ENCODE results near the gene HPS5.

DNA sequence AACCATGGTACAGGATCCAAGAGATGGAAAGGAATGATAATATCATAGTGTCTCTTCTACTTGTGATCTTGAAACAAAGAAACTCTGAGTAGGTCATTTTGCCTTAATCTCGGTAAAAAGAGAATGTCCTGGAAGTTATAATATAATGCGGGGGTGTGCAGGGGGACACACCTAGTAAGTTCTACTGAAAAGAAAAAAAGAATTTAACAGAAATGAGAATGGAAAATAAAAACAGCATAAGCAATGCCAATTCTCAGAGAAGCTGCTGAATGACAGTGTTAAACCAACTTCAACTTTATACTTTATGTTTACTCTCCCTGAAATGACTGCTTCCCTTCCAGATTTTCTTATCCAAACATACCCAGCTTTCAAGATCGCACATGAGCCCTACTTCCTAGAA is 2.0 kb downstream of the HPS5 start:
- TF ChIP-seq CTCF (IDR thresholded peaks at IDR 0.05) (no peak), EP300 (IDR thresholded peaks at IDR 0.05) (no peak), POLR2AphosphoS5 (IDR thresholded peaks at IDR 0.05) (no peak)

All from upper lobe of left lung (tissue), 4 donors.